Tibial artery (tissue), 4 donors: ENCODE results near the gene CGB1.

Source experiments
- DNase-seq, 2 donors: peaks; one replicate each; pipeline ENCODE4 v3.0.0-alpha.2; 2019
- H3K27ac ChIP-seq, 2 donors: fragments of 200-600 bp; sonication (generic) in 1 of 2; 1 replicate in 1 of 2; 2 replicates in 1 of 2; pipeline ENCODE4 v1.5.1; 2018 to 2019; ENCODE audit warnings: mild to moderate bottlenecking in 1 of 2
- H3K27me3 ChIP-seq, 2 donors: fragments of 200-600 bp; sonication (generic) in 1 of 2; one replicate each; pipeline versions ENCODE4 v1.5.1 to v1.6.0; 2016 to 2019
- H3K36me3 ChIP-seq, 3 donors: fragments of 200-600 bp; sonication (generic) in 2 of 3; one replicate each; pipeline ENCODE4 v1.5.1; 2016 to 2019; ENCODE audit warnings: mild to moderate bottlenecking in 2 of 3
- H3K4me1 ChIP-seq, 4 donors: fragments of 200-600 bp; sonication (generic) in 2 of 4; 1 replicate in 3 of 4; 2 replicates in 1 of 4; pipeline ENCODE4 v1.5.1; 2016 to 2019
- H3K4me3 ChIP-seq, 2 donors: fragments of 200-600 bp; sonication (generic) in 1 of 2; 1 replicate in 1 of 2; 2 replicates in 1 of 2; pipeline ENCODE4 v1.5.1; 2018 to 2019; ENCODE audit warnings: mild to moderate bottlenecking in 2 of 2
- H3K9me3 ChIP-seq, 3 donors: fragments of 200-600 bp; sonication (generic) in 1 of 3; one replicate each; pipeline ENCODE4 v1.5.1; 2016 to 2019
- CTCF ChIP-seq, 2 experiments: fragments of 200-600 bp in 1 of 2; fragments of 450-650 bp in 1 of 2; IDR thresholded peaks; one replicate each; pipeline ENCODE4 v1.5.1; 2017 to 2019; ENCODE audit warnings: antibody characterized with exemption in 2 of 2, mild to moderate bottlenecking in 1 of 2, moderate library complexity in 1 of 2
- intact Hi-C: fragments of 100-400 bp; cut with DNase I; formaldehyde crosslinking; loops from one replicate; pipeline ENCODE4 v1.15.0; 2023; ENCODE audit warnings: low total_unique reads

The CGB1 gene

GRCh38 chr19:49070416-49070815 is 33.7 kb upstream of the CGB1 start:
- H3K9me3 ChIP-seq: no peaks in the 10 kb centered on the region
- intact Hi-C loops: no loop called here
- H3K4me1 ChIP-seq: peaks cover 0 to 13% (median 6%) of the 10 kb centered on the region in 4 donors
- no peak for TF ChIP-seq CTCF (IDR thresholded peaks at IDR 0.05)
- H3K27me3 ChIP-seq: peaks cover 3 to 88% of the 10 kb centered on the region in 2 donors
- no peak overlapping the region for H3K27ac ChIP-seq
- no peak for DNase-seq
- H3K4me3 ChIP-seq: no peak overlapping the region
- no peaks in the 10 kb centered on the region for H3K36me3 ChIP-seq

- no peak for TF ChIP-seq CTCF (IDR thresholded peaks at IDR 0.05)
- Histone ChIP-seq H3K36me3 (no peaks in the 10 kb centered on the region), H3K4me1 (peaks cover 0 to 20% (median 14%) of the 10 kb centered on the region in 4 donors), H3K27me3 (peaks cover 3 to 97% of the 10 kb centered on the region in 2 donors), H3K27ac (no peak overlapping the region), H3K9me3 (no peaks in the 10 kb centered on the region), H3K4me3 (no peak overlapping the region)
- intact Hi-C loops: no loop called here
- DNase-seq: no peak
These were observed 32.3 kb upstream of the CGB1 start for GRCh38 chr19:49069026-49069425.

GRCh38 chr19:49067554-49067953 is 30.9 kb upstream of the CGB1 start:
- H3K36me3 ChIP-seq: no peaks in the 10 kb centered on the region
- TF ChIP-seq CTCF (IDR thresholded peaks at IDR 0.05): no peak
- H3K9me3 ChIP-seq: no peaks in the 10 kb centered on the region
- peaks cover 3 to 95% of the 10 kb centered on the region in 2 donors for H3K27me3 ChIP-seq
- H3K4me1 ChIP-seq: peaks cover 0 to 20% (median 14%) of the 10 kb centered on the region in 4 donors
- H3K4me3 ChIP-seq: no peak overlapping the region
- DNase-seq: no peak
- H3K27ac ChIP-seq: no peak overlapping the region
- intact Hi-C loops: no loop called here

- H3K27me3 ChIP-seq: peaks cover 0 to 95% of the 10 kb centered on the region in 2 donors
- TF ChIP-seq CTCF (IDR thresholded peaks at IDR 0.05): no peak
- no peaks in the 10 kb centered on the region for H3K9me3 ChIP-seq
- intact Hi-C loops: no loop called here
- no peak for DNase-seq
- H3K27ac ChIP-seq: no peak overlapping the region
- no peaks in the 10 kb centered on the region for H3K36me3 ChIP-seq
- no peak overlapping the region for H3K4me3 ChIP-seq
- peaks cover 0 to 12% (median 8%) of the 10 kb centered on the region in 4 donors for H3K4me1 ChIP-seq
These were observed 29.3 kb upstream of the CGB1 start for GRCh38 chr19:49065905-49066512.

GRCh38 chr19:49064768-49065611 is 28.3 kb upstream of the CGB1 start, which contains the start of gene NTF4:
TSS of gene NTF4 (minus strand) at chr19:49064818. CDS start at chr19:49061997, 2,821 bp downstream.
- Histone ChIP-seq H3K9me3 (no peaks in the 10 kb centered on the region), H3K27ac (no peak within 1 kb of the TSS), H3K27me3 (peaks cover 0 to 85% of the 10 kb centered on the region in 2 donors), H3K36me3 (no peaks in the 10 kb centered on the region), H3K4me3 (no peak within 1 kb of the TSS), H3K4me1 (peaks cover 0 to 12% (median 8%) of the 10 kb centered on the region in 4 donors)
- no peak for DNase-seq
- intact Hi-C loops: no loop called here
- no peak for TF ChIP-seq CTCF (IDR thresholded peaks at IDR 0.05)
